Liver (tissue), 9 donors: ENCODE data around the gene LYRM4. TPM values are rescaled to one million over a fixed set of nuclear protein-coding genes. Genes with fewer than 3 reads are reported as not detected.
A peak's percentile ranks its signal among the peaks of the same experiment; 100 is the strongest.
"Not testable (repeated sequence)": the region's sequence is repeated elsewhere in the genome, so short reads cannot be mapped to it uniquely, and the experiment has no call there.

Source experiments
- DNase-seq: peaks from one replicate; pipeline ENCODE4 v3.0.0-alpha.2; 2017; ENCODE audit warnings: low spot score
- H3K27ac ChIP-seq, 2 donors: one replicate each; pipeline ENCODE4 v1.7.0; 2013; ENCODE audit warnings: inconsistent platforms in 2 of 2, low read length in 2 of 2, control low read depth in 1 of 2, low read depth in 1 of 2, mild to moderate bottlenecking in 1 of 2
- H3K27me3 ChIP-seq, 4 donors: one replicate each; pipeline versions ENCODE4 v1.6.1 to v1.7.0; 2013; ENCODE audit warnings: low read length in 3 of 4, inconsistent platforms in 1 of 4, mild to moderate bottlenecking in 1 of 4, moderate library complexity in 1 of 4; ENCODE audit not compliant: control insufficient read depth in 4 of 4, insufficient read depth in 4 of 4
- H3K36me3 ChIP-seq, 4 donors: one replicate each; pipeline versions ENCODE4 v1.6.1 to v1.7.0; 2013; ENCODE audit warnings: low read length in 3 of 4, mild to moderate bottlenecking in 3 of 4, low read depth in 1 of 4, moderate library complexity in 1 of 4; ENCODE audit not compliant: control insufficient read depth in 4 of 4, insufficient read depth in 3 of 4
- H3K4me1 ChIP-seq, 4 donors: one replicate each; pipeline versions ENCODE4 v1.6.1 to v1.7.0; 2013; ENCODE audit warnings: low read length in 3 of 4, mild to moderate bottlenecking in 3 of 4, moderate library complexity in 1 of 4; ENCODE audit not compliant: control insufficient read depth in 4 of 4, insufficient read depth in 4 of 4
- H3K4me3 ChIP-seq, 3 donors: one replicate each; pipeline versions ENCODE4 v1.6.1 to v1.7.0; 2013; ENCODE audit warnings: low read length in 3 of 3, control low read depth in 1 of 3, low read depth in 1 of 3, mild to moderate bottlenecking in 1 of 3
- H3K9ac ChIP-seq, 2 donors: one replicate each; pipeline ENCODE4 v1.7.0; 2013; ENCODE audit warnings: low read length in 2 of 2, mild to moderate bottlenecking in 2 of 2, moderate library complexity in 2 of 2, control low read depth in 1 of 2, low read depth in 1 of 2
- H3K9me3 ChIP-seq, 4 donors: one replicate each; pipeline versions ENCODE4 v1.6.1 to v1.7.0; 2013; ENCODE audit warnings: low read length in 3 of 4; ENCODE audit not compliant: control insufficient read depth in 4 of 4
- ATF3 ChIP-seq: IDR thresholded peaks from 2 replicates; pipeline ENCODE4 v1.6.1; 2016; ENCODE audit warnings: antibody characterized with exemption
- CTCF ChIP-seq: fragments of 150-350 bp; IDR thresholded peaks from 2 replicates; pipeline ENCODE4 v1.5.1; 2017; ENCODE audit warnings: improper control_type of control experiment, low read depth, low read length; ENCODE audit not compliant: missing input control
- EGR1 ChIP-seq, 2 donors: IDR thresholded peaks; 2 replicates each; pipeline ENCODE4 v1.6.1; 2016 to 2018; ENCODE audit warnings: antibody characterized with exemption in 2 of 2, low read depth in 2 of 2
- FOXA1 ChIP-seq: IDR thresholded peaks from 2 replicates; pipeline ENCODE4 v1.6.1; 2016; ENCODE audit warnings: antibody characterized with exemption
- FOXA2 ChIP-seq: IDR thresholded peaks from 2 replicates; pipeline ENCODE4 v1.6.1; 2016; ENCODE audit warnings: antibody characterized with exemption
- GABPA ChIP-seq, 2 donors: IDR thresholded peaks in 1 of 2; conservative IDR thresholded peaks in 1 of 2; 2 replicates each; pipeline ENCODE4 v1.6.1; 2016; ENCODE audit warnings: antibody characterized with exemption in 2 of 2, mild to moderate bottlenecking in 1 of 2, moderate library complexity in 1 of 2
- HNF4A ChIP-seq, 2 donors: conservative IDR thresholded peaks; 2 replicates each; pipeline ENCODE4 v1.6.1; 2016; ENCODE audit warnings: antibody characterized with exemption in 2 of 2, mild to moderate bottlenecking in 2 of 2
- HNF4G ChIP-seq: IDR thresholded peaks from 2 replicates; pipeline ENCODE4 v1.6.1; 2016; ENCODE audit warnings: antibody characterized with exemption
- JUND ChIP-seq, 2 donors: IDR thresholded peaks; 2 replicates each; pipeline ENCODE4 v1.6.1; 2016; ENCODE audit warnings: antibody characterized with exemption in 2 of 2
- MAX ChIP-seq: IDR thresholded peaks from 2 replicates; pipeline ENCODE4 v1.6.1; 2016; ENCODE audit warnings: antibody characterized with exemption
- NR2F2 ChIP-seq: IDR thresholded peaks from 2 replicates; pipeline ENCODE4 v1.6.1; 2016; ENCODE audit warnings: antibody characterized with exemption
- RAD21 ChIP-seq, 2 donors: IDR thresholded peaks; 2 replicates each; pipeline ENCODE4 v1.6.1; 2016; ENCODE audit warnings: antibody characterized with exemption in 2 of 2, mild to moderate bottlenecking in 2 of 2
- REST ChIP-seq: IDR thresholded peaks from 2 replicates; pipeline ENCODE4 v1.6.1; 2016; ENCODE audit warnings: antibody characterized with exemption, mild to moderate bottlenecking
- RXRA ChIP-seq, 2 donors: IDR thresholded peaks; 2 replicates each; pipeline ENCODE4 v1.6.1; 2017 to 2018; ENCODE audit warnings: antibody characterized with exemption in 2 of 2, mild to moderate bottlenecking in 1 of 2
- SP1 ChIP-seq: IDR thresholded peaks from 2 replicates; pipeline ENCODE4 v1.6.1; 2018; ENCODE audit warnings: antibody characterized with exemption, mild to moderate bottlenecking
- TAF1 ChIP-seq: conservative IDR thresholded peaks from 2 replicates; pipeline ENCODE4 v1.6.1; 2016; ENCODE audit warnings: antibody characterized with exemption, mild to moderate bottlenecking
- YY1 ChIP-seq: IDR thresholded peaks from 2 replicates; pipeline ENCODE4 v1.6.1; 2016; ENCODE audit warnings: antibody characterized with exemption, mild to moderate bottlenecking
- ZBTB33 ChIP-seq: IDR thresholded peaks from 2 replicates; pipeline ENCODE4 v1.6.1; 2016; ENCODE audit warnings: antibody characterized with exemption
- WGBS: extraction: QIAGEN DNeasy Blood & Tissue Kit; methylation state at CpG from one replicate; pipeline ENCODE4 v1.1.7; 2013; 5-methylcytosine and 5-hydroxymethylcytosine counted together
- polyA plus RNA-seq, 2 donors: library from polyadenylated mRNA; stranded (reverse) in 1 of 2; unstranded in 1 of 2; fragments of 200-250 nt in 1 of 2; fragments of >200 nt in 1 of 2; fragmentation: Nextera tagmentation in 1 of 2; extraction: Ambion mirVana in 1 of 2; gene quantifications; one replicate each; pipeline versions ENCODE4 v1.2.1 to v1.2.3, GENCODE V29; 2013 to 2015
- total RNA-seq, 2 donors: library from RNA; depleted of rRNA; stranded (reverse); fragments of >200 nt; gene quantifications; one replicate each; pipeline ENCODE4 v1.2.3, GENCODE V29; 2014
- donor health status: healthy.
- donor health status: healthy.
- donor health status: healthy.
- donor health status: healthy.
- donor health status: healthy.

The LYRM4 gene
- total and polyA plus RNA-seq, 4 donors, result 4.4 to 13.1 (median 6.5) TPM

- Histone ChIP-seq H3K27me3 (no peaks in the 10 kb centered on the region), H3K36me3 (no peaks in the 10 kb centered on the region), H3K9me3 (no peaks in the 10 kb centered on the region), H3K4me3 (no peak overlapping the region), H3K9ac (peak overlapping the region; percentile 4 to 49), H3K4me1 (peaks cover 15 to 35% (median 22%) of the 10 kb centered on the region in 4 donors), H3K27ac (peak overlapping the region; percentile 87 to 96)
- TF ChIP-seq NR2F2 (peak; percentile 1), GABPA (IDR thresholded peaks at IDR 0.05 in 1 of 2, conservative IDR thresholded peaks at IDR 0.05 in 1 of 2) (no peak)
- WGBS, result 47% methylated on average over 7 of the region's 7 CpGs
- DNase-seq, result no peak
Observed at GRCh38 chr6:5121956-5122355, 138.8 kb downstream of the LYRM4 start.

- Histone ChIP-seq H3K36me3 (no peaks in the 10 kb centered on the region), H3K9ac (peak overlapping the region; percentile 39 to 83), H3K4me3 (no peak overlapping the region), H3K27ac (peak overlapping the region; percentile 92 to 96), H3K27me3 (no peaks in the 10 kb centered on the region), H3K4me1 (peaks cover 15 to 35% (median 22%) of the 10 kb centered on the region in 4 donors), H3K9me3 (no peaks in the 10 kb centered on the region)
- TF ChIP-seq HNF4G (peak; percentile 86), SP1 (peak; percentile 99), EGR1 (IDR thresholded peaks at IDR 0.05; ENCODE audit: low read depth in 2 of 2) (peak in 1 of 2 donors; percentile 72), FOXA1 (peak; percentile 82), JUND (IDR thresholded peaks at IDR 0.05) (peak; percentile 58 to 85), RXRA (IDR thresholded peaks at IDR 0.05) (peak; percentile 97 to 99), MAX (peak; percentile 92), TAF1 (no peak), REST (no peak), NR2F2 (peak; percentile 75), YY1 (peak; percentile 89), CTCF (no peak), GABPA (IDR thresholded peaks at IDR 0.05 in 1 of 2, conservative IDR thresholded peaks at IDR 0.05 in 1 of 2) (peak in 1 of 2 donors; percentile 51), HNF4A (conservative IDR thresholded peaks at IDR 0.05) (peak; percentile 96), FOXA2 (peak; percentile 78), ATF3 (peak; percentile 91), RAD21 (IDR thresholded peaks at IDR 0.05) (peak; percentile 51 to 66), ZBTB33 (peak; percentile 93)
- DNase-seq, result peak; percentile 42
- 38% methylated on average over 6 of the region's 6 CpGs for WGBS
Observed at GRCh38 chr6:5121479-5121878, 139.3 kb downstream of the LYRM4 start.

- not testable (repeated sequence) for DNase-seq, H3K9ac ChIP-seq, H3K4me3 ChIP-seq, H3K9me3 ChIP-seq, H3K36me3 ChIP-seq, H3K27me3 ChIP-seq
- WGBS, result 97% methylated on average over 8 of the region's 8 CpGs
- peaks cover 15 to 35% (median 22%) of the 10 kb centered on the region in 4 donors for H3K4me1 ChIP-seq
- H3K27ac ChIP-seq, result peak overlapping the region; percentile 92 to 96
Observed at GRCh38 chr6:5120543-5120942, 140.2 kb downstream of the LYRM4 start.
